Liver (tissue), 9 donors: ENCODE measurements around the gene LARGE1. TPM values are rescaled to one million over a fixed set of nuclear protein-coding genes. Genes with fewer than 3 reads are reported as not detected.

ENCODE experiments used
- DNase-seq: peaks from one replicate; pipeline ENCODE4 v3.0.0-alpha.2; 2017; ENCODE audit warnings: low spot score
- H3K27ac ChIP-seq, 2 donors: one replicate each; pipeline ENCODE4 v1.7.0; 2013; ENCODE audit warnings: inconsistent platforms in 2 of 2, low read length in 2 of 2, control low read depth in 1 of 2, low read depth in 1 of 2, mild to moderate bottlenecking in 1 of 2
- H3K27me3 ChIP-seq, 4 donors: one replicate each; pipeline versions ENCODE4 v1.6.1 to v1.7.0; 2013; ENCODE audit warnings: low read length in 3 of 4, inconsistent platforms in 1 of 4, mild to moderate bottlenecking in 1 of 4, moderate library complexity in 1 of 4; ENCODE audit not compliant: control insufficient read depth in 4 of 4, insufficient read depth in 4 of 4
- H3K36me3 ChIP-seq, 4 donors: one replicate each; pipeline versions ENCODE4 v1.6.1 to v1.7.0; 2013; ENCODE audit warnings: low read length in 3 of 4, mild to moderate bottlenecking in 3 of 4, low read depth in 1 of 4, moderate library complexity in 1 of 4; ENCODE audit not compliant: control insufficient read depth in 4 of 4, insufficient read depth in 3 of 4
- H3K4me1 ChIP-seq, 4 donors: one replicate each; pipeline versions ENCODE4 v1.6.1 to v1.7.0; 2013; ENCODE audit warnings: low read length in 3 of 4, mild to moderate bottlenecking in 3 of 4, moderate library complexity in 1 of 4; ENCODE audit not compliant: control insufficient read depth in 4 of 4, insufficient read depth in 4 of 4
- H3K4me3 ChIP-seq, 3 donors: one replicate each; pipeline versions ENCODE4 v1.6.1 to v1.7.0; 2013; ENCODE audit warnings: low read length in 3 of 3, control low read depth in 1 of 3, low read depth in 1 of 3, mild to moderate bottlenecking in 1 of 3
- H3K9ac ChIP-seq, 2 donors: one replicate each; pipeline ENCODE4 v1.7.0; 2013; ENCODE audit warnings: low read length in 2 of 2, mild to moderate bottlenecking in 2 of 2, moderate library complexity in 2 of 2, control low read depth in 1 of 2, low read depth in 1 of 2
- H3K9me3 ChIP-seq, 4 donors: one replicate each; pipeline versions ENCODE4 v1.6.1 to v1.7.0; 2013; ENCODE audit warnings: low read length in 3 of 4; ENCODE audit not compliant: control insufficient read depth in 4 of 4
- CTCF ChIP-seq: fragments of 150-350 bp; IDR thresholded peaks from 2 replicates; pipeline ENCODE4 v1.5.1; 2017; ENCODE audit warnings: improper control_type of control experiment, low read depth, low read length; ENCODE audit not compliant: missing input control
- FOXA1 ChIP-seq: IDR thresholded peaks from 2 replicates; pipeline ENCODE4 v1.6.1; 2016; ENCODE audit warnings: antibody characterized with exemption
- FOXA2 ChIP-seq: IDR thresholded peaks from 2 replicates; pipeline ENCODE4 v1.6.1; 2016; ENCODE audit warnings: antibody characterized with exemption
- GABPA ChIP-seq, 2 donors: IDR thresholded peaks in 1 of 2; conservative IDR thresholded peaks in 1 of 2; 2 replicates each; pipeline ENCODE4 v1.6.1; 2016; ENCODE audit warnings: antibody characterized with exemption in 2 of 2, mild to moderate bottlenecking in 1 of 2, moderate library complexity in 1 of 2
- HNF4A ChIP-seq, 2 donors: conservative IDR thresholded peaks; 2 replicates each; pipeline ENCODE4 v1.6.1; 2016; ENCODE audit warnings: antibody characterized with exemption in 2 of 2, mild to moderate bottlenecking in 2 of 2
- HNF4G ChIP-seq: IDR thresholded peaks from 2 replicates; pipeline ENCODE4 v1.6.1; 2016; ENCODE audit warnings: antibody characterized with exemption
- JUND ChIP-seq, 2 donors: IDR thresholded peaks; 2 replicates each; pipeline ENCODE4 v1.6.1; 2016; ENCODE audit warnings: antibody characterized with exemption in 2 of 2
- MAX ChIP-seq: IDR thresholded peaks from 2 replicates; pipeline ENCODE4 v1.6.1; 2016; ENCODE audit warnings: antibody characterized with exemption
- NR2F2 ChIP-seq: IDR thresholded peaks from 2 replicates; pipeline ENCODE4 v1.6.1; 2016; ENCODE audit warnings: antibody characterized with exemption
- RAD21 ChIP-seq, 2 donors: IDR thresholded peaks; 2 replicates each; pipeline ENCODE4 v1.6.1; 2016; ENCODE audit warnings: antibody characterized with exemption in 2 of 2, mild to moderate bottlenecking in 2 of 2
- REST ChIP-seq: IDR thresholded peaks from 2 replicates; pipeline ENCODE4 v1.6.1; 2016; ENCODE audit warnings: antibody characterized with exemption, mild to moderate bottlenecking
- SP1 ChIP-seq: IDR thresholded peaks from 2 replicates; pipeline ENCODE4 v1.6.1; 2018; ENCODE audit warnings: antibody characterized with exemption, mild to moderate bottlenecking
- YY1 ChIP-seq: IDR thresholded peaks from 2 replicates; pipeline ENCODE4 v1.6.1; 2016; ENCODE audit warnings: antibody characterized with exemption, mild to moderate bottlenecking
- WGBS: extraction: QIAGEN DNeasy Blood & Tissue Kit; methylation state at CpG from one replicate; pipeline ENCODE4 v1.1.7; 2013; 5-methylcytosine and 5-hydroxymethylcytosine counted together
- polyA plus RNA-seq, 2 donors: library from polyadenylated mRNA; stranded (reverse) in 1 of 2; unstranded in 1 of 2; fragments of 200-250 nt in 1 of 2; fragments of >200 nt in 1 of 2; fragmentation: Nextera tagmentation in 1 of 2; extraction: Ambion mirVana in 1 of 2; gene quantifications; one replicate each; pipeline versions ENCODE4 v1.2.1 to v1.2.3, GENCODE V29; 2013 to 2015
- total RNA-seq, 2 donors: library from RNA; depleted of rRNA; stranded (reverse); fragments of >200 nt; gene quantifications; one replicate each; pipeline ENCODE4 v1.2.3, GENCODE V29; 2014
- TF ChIP-seq, protein P1 (sequence below): IDR thresholded peaks from 2 replicates; pipeline ENCODE4 v1.6.1; 2016; ENCODE audit warnings: antibody characterized with exemption
- TF ChIP-seq, protein P2 (sequence below): IDR thresholded peaks from 2 replicates; pipeline ENCODE4 v1.6.1; 2016; ENCODE audit warnings: antibody characterized with exemption
- donor health status: healthy.
- donor health status: healthy.
- donor health status: healthy.
- donor health status: healthy.
- donor health status: healthy.

Gene LARGE1
- total and polyA plus RNA-seq, 4 donors = 2.3 to 14.1 (median 5.7) TPM

DNA sequence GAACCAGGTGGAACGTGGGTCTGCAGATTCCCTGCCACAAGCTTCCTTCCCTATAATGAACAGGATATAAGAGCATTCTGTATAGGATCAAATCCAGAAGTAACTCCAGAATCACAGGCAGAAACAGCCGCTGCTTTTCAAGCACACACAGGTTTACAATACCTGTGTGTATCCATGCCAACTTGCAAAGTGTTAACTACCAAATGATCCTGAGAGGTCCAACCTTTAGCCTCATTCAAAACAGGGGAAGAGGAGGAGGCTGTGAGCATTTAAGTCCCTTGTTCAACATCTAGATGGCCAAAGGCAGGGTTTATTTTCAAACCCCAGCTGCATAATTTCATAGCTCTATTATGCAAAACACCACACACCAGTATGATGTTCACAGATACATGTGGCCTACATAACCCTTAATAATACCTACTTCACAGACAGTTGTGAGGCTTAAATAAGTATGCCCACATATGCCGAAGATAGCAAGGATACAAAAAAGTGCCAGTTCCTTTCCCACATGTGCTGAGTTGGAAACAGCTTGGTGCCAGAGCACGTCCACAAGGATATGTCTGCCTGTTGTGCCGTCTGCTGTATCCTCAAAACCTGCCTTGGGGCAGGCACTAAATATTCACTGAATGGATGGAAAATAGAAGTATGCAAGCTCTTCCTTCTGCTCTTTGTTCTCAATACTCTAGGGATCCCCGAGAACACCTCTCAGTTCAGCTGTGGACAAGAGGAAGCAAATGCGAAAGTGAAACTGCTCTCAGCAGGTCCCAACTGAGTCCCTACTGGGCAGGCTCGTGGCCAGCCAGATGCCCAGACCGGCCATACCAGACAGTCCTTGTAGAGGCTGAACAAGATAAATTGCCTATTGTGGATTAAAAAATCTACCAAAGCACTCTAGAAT lies 66.8 kb downstream of the LARGE1 start (continued):
- TF ChIP-seq REST = no peak

DNA sequence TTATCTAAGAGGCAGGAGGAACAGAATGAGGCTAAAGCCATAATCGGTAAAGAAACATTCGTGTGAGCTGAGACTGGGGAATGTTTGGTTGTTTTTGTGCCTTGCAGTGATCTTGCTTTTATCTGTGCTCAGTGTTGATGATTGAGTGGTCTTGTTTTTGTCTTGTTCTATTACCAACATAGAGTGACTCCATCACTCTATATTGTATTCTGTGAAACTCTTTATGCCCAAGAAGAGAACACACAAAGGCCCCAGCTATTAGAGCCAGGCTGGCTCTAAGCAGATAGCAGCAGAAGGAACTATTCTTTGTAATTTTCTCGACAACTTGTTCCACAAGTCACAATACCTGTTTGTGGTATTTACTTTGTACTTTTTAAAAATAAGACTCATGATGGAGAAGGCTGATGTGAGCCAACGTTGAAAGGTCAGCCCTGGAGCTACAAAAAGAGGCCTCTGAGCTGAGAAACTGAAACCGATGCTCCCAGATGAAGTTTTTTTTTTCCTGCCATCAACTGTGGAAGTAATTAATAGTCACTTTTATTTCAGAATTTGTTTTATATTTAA lies 68.4 kb downstream of the LARGE1 start:
- TF ChIP-seq REST (no peak), NR2F2 (no peak), RAD21 (IDR thresholded peaks at IDR 0.05) (no peak), FOXA2 (no peak), JUND (IDR thresholded peaks at IDR 0.05) (no peak), SP1 (no peak), HNF4G (no peak), GABPA (IDR thresholded peaks at IDR 0.05 in 1 of 2, conservative IDR thresholded peaks at IDR 0.05 in 1 of 2) (no peak), FOXA1 (no peak), YY1 (no peak), HNF4A (conservative IDR thresholded peaks at IDR 0.05) (no peak), MAX (no peak), CTCF (no peak)
- TF ChIP-seq, protein P1, sequence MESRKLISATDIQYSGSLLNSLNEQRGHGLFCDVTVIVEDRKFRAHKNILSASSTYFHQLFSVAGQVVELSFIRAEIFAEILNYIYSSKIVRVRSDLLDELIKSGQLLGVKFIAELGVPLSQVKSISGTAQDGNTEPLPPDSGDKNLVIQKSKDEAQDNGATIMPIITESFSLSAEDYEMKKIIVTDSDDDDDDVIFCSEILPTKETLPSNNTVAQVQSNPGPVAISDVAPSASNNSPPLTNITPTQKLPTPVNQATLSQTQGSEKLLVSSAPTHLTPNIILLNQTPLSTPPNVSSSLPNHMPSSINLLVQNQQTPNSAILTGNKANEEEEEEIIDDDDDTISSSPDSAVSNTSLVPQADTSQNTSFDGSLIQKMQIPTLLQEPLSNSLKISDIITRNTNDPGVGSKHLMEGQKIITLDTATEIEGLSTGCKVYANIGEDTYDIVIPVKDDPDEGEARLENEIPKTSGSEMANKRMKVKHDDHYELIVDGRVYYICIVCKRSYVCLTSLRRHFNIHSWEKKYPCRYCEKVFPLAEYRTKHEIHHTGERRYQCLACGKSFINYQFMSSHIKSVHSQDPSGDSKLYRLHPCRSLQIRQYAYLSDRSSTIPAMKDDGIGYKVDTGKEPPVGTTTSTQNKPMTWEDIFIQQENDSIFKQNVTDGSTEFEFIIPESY = no peak
- TF ChIP-seq, protein P2, sequence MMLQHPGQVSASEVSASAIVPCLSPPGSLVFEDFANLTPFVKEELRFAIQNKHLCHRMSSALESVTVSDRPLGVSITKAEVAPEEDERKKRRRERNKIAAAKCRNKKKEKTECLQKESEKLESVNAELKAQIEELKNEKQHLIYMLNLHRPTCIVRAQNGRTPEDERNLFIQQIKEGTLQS = no peak
- H3K36me3 ChIP-seq = no peaks in the 10 kb centered on the region
- no peaks in the 10 kb centered on the region for H3K9me3 ChIP-seq
- H3K27me3 ChIP-seq = no peaks in the 10 kb centered on the region
- 48% methylated on average over 5 of the region's 5 CpGs for WGBS
- H3K27ac ChIP-seq = no peak overlapping the region
- no peak overlapping the region for H3K9ac ChIP-seq
- H3K4me3 ChIP-seq = no peak overlapping the region
- DNase-seq = no peak
- H3K4me1 ChIP-seq = peaks cover 0 to 16% (median 14%) of the 10 kb centered on the region in 4 donors
